ENCODE measurements around the gene HPCAL1. TPM values are rescaled to one million over a fixed set of nuclear protein-coding genes. Genes with fewer than 3 reads are reported as not detected.

Gene HPCAL1
- total RNA-seq, 2 donors from 2014 or later: 27.2 to 27.4 TPM

DNA sequence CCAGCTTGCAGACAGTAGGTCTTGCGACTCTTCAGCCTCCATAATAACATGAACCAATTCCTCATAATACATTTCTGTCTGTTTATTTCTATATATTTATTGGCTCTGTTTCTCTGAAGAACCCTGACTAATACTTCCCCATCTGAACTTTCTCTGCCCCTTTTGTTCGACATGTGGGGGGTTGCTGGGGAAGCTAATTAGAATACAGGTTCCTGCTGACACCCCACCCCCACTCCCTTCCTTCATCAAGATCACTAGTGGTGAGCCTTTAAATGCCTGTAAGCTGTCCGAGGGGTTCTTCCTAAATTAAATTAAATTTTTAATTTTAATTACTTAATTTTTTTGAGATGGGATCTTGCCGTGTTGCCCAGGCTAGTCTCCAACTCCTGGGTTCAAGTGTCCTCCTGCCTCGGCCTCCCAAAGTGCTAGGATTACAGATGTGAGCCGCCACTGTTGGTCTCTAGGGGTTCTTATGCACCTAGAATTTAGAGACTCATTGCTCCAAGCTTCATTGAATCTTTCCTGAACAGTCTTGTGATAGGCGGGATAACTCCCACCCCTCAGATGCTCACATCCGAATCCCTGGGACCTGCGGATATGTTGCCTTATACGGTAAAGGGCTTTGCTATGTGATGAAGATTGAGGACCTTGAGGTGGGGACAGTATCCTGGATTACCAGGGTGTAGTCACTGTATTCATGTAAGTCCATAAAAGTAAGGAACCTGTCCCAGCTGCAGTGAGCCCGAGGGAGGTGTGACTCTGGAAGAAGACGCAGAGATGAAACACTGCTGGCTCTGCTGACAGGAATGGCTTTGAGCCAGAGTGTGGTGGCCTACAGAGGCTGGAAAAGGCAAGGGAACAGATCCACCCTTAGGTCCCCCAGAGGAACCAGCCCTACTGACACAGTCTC lies 26.2 kb downstream of the HPCAL1 start:
- DNase-seq (no peak), ATAC-seq (no peak)
- intact Hi-C loops (cut with DNase I): loop anchor here in 1 of 2 donors (5.0 kb wide), 1 partner anchor 78 kb away; no protein-coding TSS in a partner anchor

DNA sequence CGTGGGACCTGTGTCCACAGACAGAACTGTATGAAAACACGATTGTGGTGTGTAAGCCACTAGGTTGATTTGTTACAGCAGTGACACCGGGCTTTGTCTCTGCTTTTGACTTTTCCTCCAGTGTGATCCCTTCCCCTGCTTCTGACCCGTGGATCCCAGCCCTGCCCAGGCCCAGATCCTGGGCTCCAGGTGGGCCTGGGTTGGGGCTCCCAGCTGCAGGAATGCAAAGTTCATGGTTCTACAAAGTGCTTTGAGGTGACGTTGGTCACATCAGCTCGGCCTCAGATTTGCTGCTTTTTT lies 26.8 kb downstream of the HPCAL1 start:
- ATAC-seq (no peak), DNase-seq (no peak)
- intact Hi-C loops (cut with DNase I): loop anchor here in 1 of 2 donors (5.0 kb wide), 1 partner anchor 78 kb away; no protein-coding TSS in a partner anchor

DNA sequence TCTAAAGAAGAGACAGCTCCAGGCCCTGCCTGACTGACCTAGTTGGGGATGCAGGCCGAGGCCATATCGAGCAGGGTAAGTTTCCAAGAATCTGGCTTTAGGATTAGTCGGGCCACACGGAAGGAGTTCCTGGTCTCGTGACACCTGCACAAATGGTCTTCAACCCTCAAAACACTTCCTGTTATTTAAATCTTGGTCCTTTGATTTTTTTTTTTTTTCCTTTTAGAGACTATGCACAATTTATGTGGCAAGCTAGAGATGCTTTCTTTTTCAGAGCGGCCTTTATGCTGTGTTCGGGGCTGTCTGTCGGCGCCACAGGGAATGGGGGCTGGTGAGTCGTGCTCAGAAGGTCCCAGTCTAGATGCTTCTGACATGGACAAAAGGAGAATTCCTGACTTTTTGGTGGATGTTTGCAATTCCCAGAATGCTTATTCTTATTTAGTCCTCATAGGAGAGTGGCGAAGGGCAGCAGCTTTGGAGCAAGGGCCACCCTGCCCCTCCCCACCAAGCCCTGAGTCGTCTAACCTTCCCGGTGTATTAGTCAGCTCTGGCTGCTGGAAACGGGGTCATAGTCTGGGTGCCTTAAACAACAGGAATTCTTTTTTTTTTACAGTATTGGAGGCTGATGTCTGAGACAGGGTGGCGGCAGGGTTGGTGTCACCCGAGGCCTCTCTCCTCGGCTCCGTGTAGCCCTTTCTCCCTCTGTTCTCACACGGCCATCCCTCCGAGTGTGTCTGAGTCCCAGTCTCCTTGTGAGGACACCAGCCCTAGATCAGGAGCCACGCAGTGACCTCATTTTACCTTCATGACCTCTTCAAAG lies 27.4 kb downstream of the HPCAL1 start:
- intact Hi-C loops (cut with DNase I): loop anchor here in 1 of 2 donors (5.0 kb wide), 1 partner anchor 77 kb away; no protein-coding TSS in a partner anchor
- ATAC-seq: no peak
- DNase-seq: no peak

DNA sequence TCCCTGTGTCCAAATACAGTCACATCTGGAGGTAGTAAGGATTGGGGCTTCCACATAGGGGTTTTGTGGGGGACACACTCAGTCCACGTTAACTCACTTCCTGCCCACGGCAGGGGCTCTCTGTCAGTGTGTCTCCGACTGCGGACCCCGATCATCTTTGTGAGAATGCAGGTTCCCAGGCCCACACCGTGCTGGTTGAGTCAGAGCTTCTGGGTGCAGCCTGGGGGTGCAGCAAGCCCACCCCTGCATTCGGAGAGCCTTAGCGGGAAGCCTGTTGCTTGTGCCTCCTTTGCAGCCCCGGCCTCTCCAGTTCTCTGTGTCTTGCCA lies 28.0 kb downstream of the HPCAL1 start:
- intact Hi-C loops (cut with DNase I): no loop called here
- DNase-seq: no peak
- ATAC-seq: no peak

DNA sequence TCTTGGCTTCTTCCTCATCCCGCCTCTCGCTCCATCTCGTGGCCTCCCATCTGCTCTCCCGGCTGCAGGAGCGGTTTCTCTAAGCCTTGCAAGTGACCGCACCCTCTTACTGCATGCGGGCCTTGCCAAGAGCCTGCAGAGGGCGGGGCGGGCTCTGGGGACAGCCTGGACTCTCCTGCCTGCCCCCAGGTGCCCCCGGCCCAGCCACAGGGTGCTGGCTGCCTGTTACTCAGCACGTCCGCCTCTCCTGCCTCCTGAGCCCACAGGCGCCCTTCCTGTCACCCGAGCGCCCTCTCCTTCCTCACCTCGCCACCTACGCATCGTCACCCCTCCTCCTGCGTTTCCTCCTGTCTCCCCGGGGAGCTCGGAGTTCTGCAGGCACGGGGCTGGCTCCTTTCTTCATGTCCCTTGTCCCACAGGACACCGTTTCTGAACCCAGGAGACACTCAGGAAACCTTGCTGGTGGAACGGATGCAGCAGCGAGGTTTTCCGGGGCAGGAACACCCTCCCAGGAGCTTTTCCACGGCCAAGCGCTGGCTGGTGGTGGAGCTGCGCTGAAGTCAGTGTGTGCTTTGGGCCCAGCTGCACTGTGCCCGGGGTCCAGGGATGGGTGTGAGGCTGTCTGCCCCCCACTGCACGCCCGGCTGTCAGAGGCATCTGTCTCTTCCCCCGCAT lies 28.5 kb downstream of the HPCAL1 start:
- DNase-seq (peak; percentile 70), ATAC-seq (peak; percentile 56 to 69)
- intact Hi-C loops (cut with DNase I): no loop called here

DNA sequence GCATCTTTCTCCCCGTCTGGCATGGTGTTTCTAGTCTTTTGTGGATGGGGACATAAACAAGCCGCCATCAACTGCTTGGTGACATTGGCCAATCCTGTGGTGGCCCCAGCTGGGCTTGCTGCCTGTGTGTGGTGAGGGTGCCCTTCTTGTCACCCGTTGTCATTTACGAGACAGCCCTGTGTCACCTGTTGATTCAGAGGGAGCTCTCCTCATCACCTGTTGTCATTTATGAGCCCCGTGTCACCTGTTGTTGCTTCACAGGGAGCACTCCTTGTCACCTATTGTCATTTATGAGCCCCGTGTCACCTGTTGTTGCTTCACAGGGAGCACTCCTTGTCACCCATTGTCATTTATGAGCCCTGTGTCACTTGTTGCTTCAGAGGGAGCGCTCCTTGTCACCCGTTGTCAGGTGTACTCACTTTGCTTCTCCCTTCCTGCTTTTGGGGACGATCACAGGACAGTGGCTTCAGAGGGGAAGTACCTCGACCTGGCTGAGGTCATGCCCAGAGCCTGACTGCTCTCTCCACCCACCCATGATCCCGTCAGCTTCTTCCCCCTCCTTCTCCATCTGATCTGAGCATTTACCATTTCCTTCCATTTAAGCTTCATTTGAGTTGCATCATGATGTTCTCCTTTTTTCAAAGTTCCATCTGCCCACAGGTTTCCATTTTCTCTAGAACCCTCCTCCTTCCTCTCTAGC lies 29.1 kb downstream of the HPCAL1 start:
- intact Hi-C loops (cut with DNase I): no loop called here
- ATAC-seq: peak in 1 of 2 donors; percentile 50
- no peak for DNase-seq

DNA sequence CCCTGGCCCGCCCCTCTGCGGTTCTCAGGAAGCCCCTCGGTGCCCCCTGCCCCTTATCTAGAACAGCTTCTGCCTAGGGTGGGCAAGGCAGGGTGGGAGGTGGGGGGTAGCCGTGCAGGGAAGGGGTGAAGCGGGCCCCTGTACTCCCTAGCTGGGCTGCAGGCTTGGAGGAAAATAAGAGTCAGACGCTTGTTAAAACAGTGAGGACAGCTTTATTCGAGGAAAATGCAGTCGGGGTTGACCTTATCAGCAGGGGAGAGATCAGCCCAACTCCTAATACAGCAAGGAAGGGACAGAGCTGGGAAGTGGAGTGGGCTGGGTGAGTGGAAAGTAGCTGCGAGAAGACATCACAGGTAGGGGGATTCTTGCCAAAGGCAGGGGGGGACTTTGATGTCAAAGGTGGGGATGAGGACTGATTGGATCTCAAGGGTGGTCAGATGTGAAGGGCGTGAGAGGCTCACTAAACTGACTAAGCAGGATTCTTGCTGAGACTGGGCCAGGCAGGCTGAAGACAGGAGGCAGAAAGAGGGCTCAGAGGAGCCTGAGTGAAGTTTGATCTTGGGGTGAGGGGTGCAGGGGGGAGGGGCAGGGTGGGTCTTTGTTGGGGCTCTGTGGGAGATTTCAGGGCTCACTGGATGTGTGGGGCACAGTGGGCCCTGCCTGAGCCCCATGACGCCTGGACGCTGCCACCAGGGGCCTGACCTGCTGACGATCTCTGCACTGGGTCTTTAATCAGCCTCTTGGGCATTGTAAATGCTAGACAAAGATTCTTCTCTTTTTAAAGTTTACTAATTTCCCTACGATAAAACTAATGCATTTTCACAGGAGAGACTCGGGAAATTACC lies 29.9 kb downstream of the HPCAL1 start:
- intact Hi-C loops (cut with DNase I): no loop called here
- ATAC-seq (no peak), DNase-seq (no peak)

DNA sequence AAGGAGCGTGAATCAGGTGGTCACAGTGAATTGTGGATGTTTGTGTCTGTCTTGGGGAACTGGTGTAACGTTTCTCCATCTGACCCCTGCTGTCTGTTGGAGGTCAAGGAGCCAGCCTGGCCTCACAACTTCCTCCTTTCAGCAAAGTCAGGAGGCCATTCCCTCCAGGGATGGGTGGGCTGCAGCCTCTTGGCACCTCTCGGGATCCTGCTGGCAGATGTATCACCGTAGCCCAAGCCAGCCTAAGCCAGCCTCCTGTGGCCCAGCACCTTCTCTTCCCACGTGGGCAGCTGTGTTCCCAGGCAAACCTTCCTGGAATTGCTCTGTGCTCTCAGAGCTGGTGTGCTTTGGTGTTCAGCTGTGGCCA lies 30.5 kb downstream of the HPCAL1 start:
- intact Hi-C loops (cut with DNase I): no loop called here
- ATAC-seq: no peak
- DNase-seq: no peak

DNA sequence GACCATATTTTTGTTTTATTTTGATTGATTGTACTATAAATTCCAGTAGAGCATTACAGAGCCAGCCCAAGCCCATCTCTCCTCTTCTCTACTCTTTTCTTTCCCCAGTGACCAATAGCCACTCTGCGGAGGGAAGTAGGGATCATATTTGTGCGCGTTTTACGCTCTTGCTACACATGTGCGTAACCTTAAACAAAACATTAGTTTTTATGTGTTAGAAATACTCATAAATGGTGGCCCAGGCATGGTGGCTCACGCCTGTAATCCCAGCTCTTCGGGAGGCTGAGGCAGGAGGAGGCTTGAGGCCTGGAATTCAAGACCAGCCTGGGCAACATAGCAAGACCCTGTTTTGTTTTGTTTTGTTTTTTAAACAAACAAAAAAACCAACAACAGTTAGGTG lies 31.3 kb downstream of the HPCAL1 start:
- no peak for ATAC-seq
- intact Hi-C loops (cut with DNase I): no loop called here
- DNase-seq: no peak

DNA sequence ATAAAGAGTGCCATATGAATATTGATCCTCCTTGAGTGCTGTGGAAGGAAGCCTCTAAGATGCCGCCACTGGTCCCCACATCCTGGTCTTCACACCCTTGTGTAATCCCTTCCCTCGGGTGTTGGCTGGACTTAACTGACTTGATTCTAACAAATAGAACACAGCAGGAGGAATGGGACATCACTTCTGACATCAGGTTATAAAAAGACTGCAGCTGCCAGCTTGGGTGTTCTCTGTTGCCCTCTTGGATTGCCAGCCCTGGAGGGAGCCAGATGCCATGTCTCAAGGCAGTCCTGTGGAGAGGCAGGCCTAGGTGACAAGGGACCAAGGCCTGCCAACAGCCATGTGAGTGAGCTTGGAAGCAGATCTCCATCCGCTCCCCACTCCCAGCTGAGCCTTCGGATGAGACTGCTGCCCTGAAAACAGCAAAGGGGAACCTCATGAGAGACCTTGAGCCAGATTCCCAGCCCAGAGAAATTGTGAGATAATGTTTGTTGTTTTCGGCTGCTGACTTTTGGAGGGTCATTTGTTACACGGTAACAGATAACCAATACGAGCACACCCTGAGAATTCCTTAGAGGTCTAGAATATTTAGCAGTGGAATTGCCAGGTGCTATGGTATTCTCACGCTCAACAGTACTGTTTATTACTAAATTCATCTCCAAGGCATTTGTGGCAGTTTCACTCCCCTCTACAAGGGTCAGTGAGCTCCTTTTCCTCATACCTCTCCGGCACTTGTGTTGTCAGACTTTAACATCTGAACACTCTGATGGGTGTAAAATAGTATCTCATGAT lies 32.5 kb downstream of the HPCAL1 start:
- ATAC-seq: no peak
- intact Hi-C loops (cut with DNase I): no loop called here
- DNase-seq: no peak

DNA sequence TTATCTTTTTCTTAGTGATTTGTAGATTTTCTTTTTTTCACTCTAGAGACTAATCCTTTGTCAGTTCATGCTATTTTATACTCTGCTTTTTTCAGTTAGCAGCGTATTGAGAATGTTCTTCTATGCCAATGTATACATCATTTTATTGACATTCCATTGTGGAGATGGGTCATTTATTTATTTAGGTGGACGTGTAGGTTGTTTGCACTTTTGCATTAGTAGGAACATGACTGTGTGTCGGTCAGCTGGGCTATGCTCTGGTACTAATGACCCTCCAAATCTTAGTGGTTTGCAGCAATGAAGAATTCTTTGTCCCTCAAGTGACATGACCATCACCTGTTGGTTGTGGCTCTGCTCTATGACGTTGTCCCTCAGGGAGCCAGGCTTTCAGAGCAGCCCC lies 33.6 kb downstream of the HPCAL1 start:
- intact Hi-C loops (cut with DNase I): no loop called here
- DNase-seq (no peak), ATAC-seq (no peak)

DNA sequence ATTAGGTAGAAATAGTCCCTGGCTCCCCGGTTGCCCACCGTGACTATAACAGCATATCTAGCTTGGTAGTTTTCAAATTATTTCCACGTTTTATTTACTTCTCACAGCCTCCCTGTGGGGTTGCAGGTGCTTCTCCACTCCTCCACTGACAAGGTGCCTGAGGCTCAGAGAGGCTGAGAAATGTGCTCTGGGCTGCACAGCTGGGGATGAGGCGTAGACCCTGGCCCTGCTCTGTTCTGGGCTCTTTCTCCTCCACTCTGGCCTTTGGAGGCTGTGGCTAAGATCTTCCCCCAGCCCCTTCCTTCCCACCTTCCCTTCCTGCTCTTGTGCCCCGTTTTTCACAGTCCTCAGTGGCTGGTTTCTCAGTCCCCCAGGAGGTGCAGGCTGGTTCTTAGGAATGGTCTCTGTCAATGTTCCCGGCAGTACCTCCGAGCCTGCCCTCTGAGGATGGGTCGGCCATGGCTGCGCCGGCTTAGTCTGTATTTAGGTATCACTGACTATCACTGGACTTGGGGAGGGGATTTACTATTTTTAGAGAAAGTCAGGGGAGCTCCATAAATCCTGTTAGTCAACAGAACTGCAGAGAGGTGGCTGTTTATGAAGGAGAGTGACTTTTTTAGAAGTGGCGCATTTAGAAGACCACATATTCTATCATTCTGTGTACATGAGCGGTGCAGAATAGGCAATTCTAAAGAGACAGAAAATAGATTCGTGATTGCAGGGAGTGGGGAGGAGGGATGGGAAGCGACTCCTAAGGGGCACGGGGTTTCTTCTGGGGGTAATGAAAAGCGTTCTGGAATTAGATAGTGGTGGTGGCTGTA lies 35.0 kb downstream of the HPCAL1 start:
- intact Hi-C loops (cut with DNase I): no loop called here
- no peak for DNase-seq
- ATAC-seq: no peak

DNA sequence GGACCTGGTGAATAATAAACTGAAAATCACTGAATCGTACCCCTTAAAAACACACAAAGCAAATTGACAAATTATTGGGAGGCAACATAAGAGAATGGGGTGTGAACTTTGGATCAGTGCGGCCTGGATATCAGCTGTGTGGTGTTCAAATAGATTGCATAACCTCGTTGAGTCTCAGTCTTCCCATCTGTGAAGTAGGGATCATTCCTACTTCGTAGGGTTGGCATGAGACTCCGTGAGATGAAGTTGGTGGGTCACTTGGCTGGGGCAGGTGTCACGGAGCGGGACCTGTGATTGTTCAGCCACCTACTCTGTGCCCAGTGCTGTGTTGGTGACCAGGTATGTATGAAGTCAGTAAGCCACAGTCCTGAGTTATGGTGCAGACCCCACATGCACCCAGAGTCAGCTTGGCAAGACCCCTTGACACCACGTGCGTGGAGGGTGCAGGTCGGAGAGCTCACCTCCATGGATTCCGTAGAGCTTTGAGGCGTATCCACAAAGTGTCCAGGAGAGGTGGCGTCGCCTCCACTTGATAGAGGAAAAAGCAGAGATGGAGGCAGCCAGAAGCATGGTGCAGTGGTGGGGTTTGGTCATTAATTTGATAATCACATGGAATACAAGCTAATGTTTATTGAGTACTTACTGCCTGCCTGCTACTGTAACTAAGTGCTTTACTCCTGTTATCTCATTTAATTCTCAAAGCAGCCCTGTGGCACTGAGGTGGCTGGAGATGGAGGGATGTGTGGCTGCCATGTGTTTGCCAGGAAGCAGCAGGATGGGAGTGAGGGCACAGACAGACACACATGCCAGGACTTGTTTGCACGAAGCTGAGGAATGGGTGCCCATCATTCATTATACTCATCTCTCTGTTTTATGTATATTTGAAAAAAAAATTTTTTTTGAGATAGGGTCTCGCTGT lies 35.8 kb downstream of the HPCAL1 start:
- ATAC-seq (no peak), DNase-seq (no peak)
- intact Hi-C loops (cut with DNase I): no loop called here

DNA sequence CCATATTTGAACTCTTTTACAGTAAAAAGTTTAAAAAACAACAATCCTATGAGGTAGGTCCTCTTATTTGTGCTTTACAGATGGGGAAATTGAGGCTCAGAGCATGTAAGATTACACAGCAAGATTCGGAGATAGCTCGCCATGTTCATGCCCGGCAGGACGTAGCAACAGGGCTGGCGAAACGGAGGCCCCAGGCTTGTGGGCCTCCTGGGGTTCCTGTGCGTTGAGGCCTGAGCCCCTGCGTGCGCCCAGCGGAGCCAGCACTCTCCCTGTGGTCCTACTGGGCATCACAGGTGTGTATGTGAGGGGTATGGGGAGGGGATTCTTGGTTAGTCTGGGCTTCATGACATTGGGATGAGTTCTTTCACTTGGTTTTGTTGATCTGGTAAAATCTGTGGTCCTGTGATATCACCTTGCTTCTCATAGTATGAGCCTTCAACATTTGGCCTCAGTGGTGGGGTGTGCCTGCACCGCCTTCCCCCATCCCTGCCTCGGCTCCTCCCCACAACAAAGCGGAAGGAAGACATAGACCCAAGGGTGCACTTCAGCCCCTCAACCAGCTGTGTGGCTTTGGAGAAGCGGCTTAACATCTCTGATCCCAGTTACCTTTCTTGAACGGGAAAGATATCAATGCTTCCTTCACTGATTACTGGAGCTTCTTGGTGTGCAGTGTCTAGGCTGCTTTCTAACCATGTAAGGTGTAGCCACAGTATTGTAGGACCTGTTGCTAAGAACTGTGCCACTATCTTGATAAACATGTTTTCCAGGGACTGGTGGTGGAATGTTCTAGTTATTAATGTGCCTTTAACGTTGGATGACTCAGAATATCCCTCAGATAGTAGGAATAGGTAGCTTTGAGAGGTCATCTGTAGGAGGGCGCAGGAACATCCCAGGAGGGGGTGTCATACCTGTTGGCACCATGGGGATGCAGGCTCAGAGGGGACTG lies 37.2 kb downstream of the HPCAL1 start:
- no peak for DNase-seq
- intact Hi-C loops (cut with DNase I): no loop called here
- ATAC-seq: no peak

DNA sequence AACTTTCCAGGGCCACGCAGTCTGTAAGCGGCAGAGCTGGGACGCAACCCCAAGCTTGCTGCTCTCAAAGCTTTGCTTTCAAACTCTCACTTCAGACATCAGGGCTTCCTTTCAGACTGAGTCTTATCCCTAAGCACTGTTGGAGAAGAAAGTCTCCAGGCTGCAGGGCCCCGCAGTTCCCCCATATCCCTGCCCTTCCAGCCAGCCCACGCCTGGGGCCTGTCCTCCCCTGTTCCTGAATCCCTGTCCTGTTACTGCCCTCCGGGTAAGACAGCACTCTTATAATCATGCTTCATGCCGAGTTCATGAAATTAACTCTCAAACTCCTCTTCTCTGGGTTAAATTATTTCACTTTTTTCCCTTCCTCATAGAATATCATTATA lies 37.9 kb downstream of the HPCAL1 start:
- intact Hi-C loops (cut with DNase I): no loop called here
- no peak for DNase-seq
- no peak for ATAC-seq

All from left cardiac atrium (tissue), 4 donors.